HEK293T (cell line): ENCODE measurements around the gene UBE2K.
"Not testable (repeated sequence)": the region's sequence is repeated elsewhere in the genome, so short reads cannot be mapped to it uniquely, and the experiment has no call there.

Source experiments
- CTCF ChIA-PET: fragments of 350-600 bp; formaldehyde crosslinking; extraction: SDS; loops from one replicate; lab custom pipeline; 2021; ENCODE audit warnings: antibody characterized with exemption, inconsistent platforms; lab: Yijun Ruan, JAX
- POLR2A ChIA-PET: fragments of 350-600 bp; formaldehyde crosslinking; extraction: SDS; loops from one replicate; lab custom pipeline; 2020; ENCODE audit warnings: antibody characterized with exemption, inconsistent platforms; lab: Yijun Ruan, JAX
- DNase-seq: peaks from one replicate; pipeline ENCODE4 v3.0.0; 2012; ENCODE audit warnings: mixed read lengths; ENCODE audit errors: extremely low spot score
- ARNT ChIP-seq: fragments of 450-650 bp; IDR thresholded peaks from 2 replicates; pipeline ENCODE4 v1.6.1; 2017; ENCODE audit warnings: mild to moderate bottlenecking
- BHLHE40 ChIP-seq: fragments of 450-650 bp; IDR thresholded peaks from 2 replicates; pipeline ENCODE4 v1.6.1; 2016; ENCODE audit warnings: mild to moderate bottlenecking, moderate library complexity, borderline replicate concordance
- CTBP1 ChIP-seq: fragments of 450-650 bp; IDR thresholded peaks from 2 replicates; pipeline ENCODE4 v1.6.1; 2016; ENCODE audit warnings: borderline replicate concordance
- ELF4 ChIP-seq: fragments of 450-650 bp; IDR thresholded peaks from 2 replicates; pipeline ENCODE4 v1.6.1; 2017; ENCODE audit warnings: antibody characterized with exemption
- FOXA1 ChIP-seq: fragments of 450-650 bp; IDR thresholded peaks from 2 replicates; pipeline ENCODE4 v1.6.1; 2016; ENCODE audit warnings: mild to moderate bottlenecking
- FOXK2 ChIP-seq: fragments of 450-650 bp; IDR thresholded peaks from 2 replicates; pipeline ENCODE4 v1.6.1; 2016; ENCODE audit warnings: mild to moderate bottlenecking
- FOXM1 ChIP-seq: fragments of 450-650 bp; IDR thresholded peaks from 2 replicates; pipeline ENCODE4 v1.6.1; 2017; ENCODE audit warnings: mild to moderate bottlenecking, borderline replicate concordance
- HDGF ChIP-seq: fragments of 450-650 bp; IDR thresholded peaks from 2 replicates; pipeline ENCODE4 v1.6.1; 2017; ENCODE audit warnings: antibody characterized with exemption, borderline replicate concordance
- L3MBTL2 ChIP-seq: fragments of 450-650 bp; conservative IDR thresholded peaks from 2 replicates; pipeline ENCODE4 v1.6.1; 2016; ENCODE audit warnings: mild to moderate bottlenecking
- LEF1 ChIP-seq: fragments of 450-650 bp; IDR thresholded peaks from 2 replicates; pipeline ENCODE4 v1.6.1; 2017; ENCODE audit warnings: mild to moderate bottlenecking, borderline replicate concordance
- NFRKB ChIP-seq: fragments of 450-650 bp; IDR thresholded peaks from 2 replicates; pipeline ENCODE4 v1.6.1; 2016; ENCODE audit warnings: mild to moderate bottlenecking, moderate library complexity
- PKNOX1 ChIP-seq: fragments of 450-650 bp; IDR thresholded peaks from 2 replicates; pipeline ENCODE4 v1.6.1; 2016
- SP1 ChIP-seq: fragments of 450-650 bp; IDR thresholded peaks from 2 replicates; pipeline ENCODE4 v1.6.1; 2017
- SUZ12 ChIP-seq: fragments of 450-650 bp; IDR thresholded peaks from 2 replicates; pipeline ENCODE4 v1.6.1; 2016; ENCODE audit warnings: mild to moderate bottlenecking
- TARDBP ChIP-seq: fragments of 450-650 bp; IDR thresholded peaks from 2 replicates; pipeline ENCODE4 v1.6.1; 2016
- ZNF384 ChIP-seq: fragments of 450-650 bp; IDR thresholded peaks from 2 replicates; pipeline ENCODE4 v1.6.1; 2016

UBE2K gene

GRCh38 chr4:39716356-39716755 lies 18.4 kb downstream of the UBE2K start:
- no peak for DNase-seq
- TF ChIP-seq ELF4: no peak
- no peak for TF ChIP-seq SP1
- no peak for TF ChIP-seq FOXK2
- POLR2A ChIA-PET: no interaction called here
- CTCF ChIA-PET: interaction anchor here (0.5 to 0.6 kb wide), 2 partner anchors 19 to 1048 kb away, joined by 3 read pairs; partner anchors contain the start of gene UBE2K

- DNase-seq: not testable (repeated sequence)
Observed at GRCh38 chr4:39717743-39718142, 19.8 kb downstream of the UBE2K start.

GRCh38 chr4:39718366-39719323 lies 20.7 kb downstream of the UBE2K start:
- POLR2A ChIA-PET: interaction anchor here (1.6 kb wide), 1 partner anchor 21 kb away, joined by 4 read pairs; the partner anchor contains the start of gene UBE2K
- CTCF ChIA-PET: no interaction called here
- no peak for DNase-seq
- TF ChIP-seq ZNF384 (no peak), ARNT (no peak), ELF4 (no peak), BHLHE40 (no peak), FOXM1 (no peak), CTBP1 (no peak), TARDBP (no peak), SUZ12 (no peak), NFRKB (no peak), HDGF (no peak), L3MBTL2 (no peak), LEF1 (no peak), FOXA1 (no peak), PKNOX1 (no peak), FOXK2 (no peak), SP1 (no peak)

More at GRCh38 chr4:39717743-39718142, 19.8 kb downstream of the UBE2K start:
- ChIA-PET POLR2A (interaction anchor here (1.6 kb wide), 1 partner anchor 20 kb away, joined by 4 read pairs; the partner anchor contains the start of gene UBE2K), CTCF (interaction anchor here (0.6 kb wide), 1 partner anchor 118 kb away, joined by 3 read pairs; no protein-coding TSS in a partner anchor)

GRCh38 chr4:39719804-39720580 lies 22.1 kb downstream of the UBE2K start:
- ChIA-PET POLR2A (no interaction called here), CTCF (no interaction called here)
- no peak for DNase-seq
- no peak for TF ChIP-seq NFRKB
- no peak for TF ChIP-seq FOXM1
- no peak for TF ChIP-seq HDGF
- TF ChIP-seq FOXK2: no peak
- TF ChIP-seq ZNF384: no peak
- no peak for TF ChIP-seq FOXA1
- no peak for TF ChIP-seq CTBP1
- no peak for TF ChIP-seq TARDBP
- TF ChIP-seq SP1: no peak
- no peak for TF ChIP-seq L3MBTL2
- no peak for TF ChIP-seq LEF1
- TF ChIP-seq BHLHE40: no peak
- no peak for TF ChIP-seq ELF4

GRCh38 chr4:39721273-39721672 lies 23.3 kb downstream of the UBE2K start:
- DNase-seq: not testable (repeated sequence)
- POLR2A ChIA-PET: interaction anchor here (1.2 to 1.3 kb wide), 2 partner anchors 24 to 83 kb away, joined by 3 read pairs; no protein-coding TSS in a partner anchor
- CTCF ChIA-PET: interaction anchor here (0.6 kb wide), 1 partner anchor 24 kb away, joined by 4 read pairs; no protein-coding TSS in a partner anchor

- ChIA-PET POLR2A (interaction anchor here (1.2 to 1.3 kb wide), 2 partner anchors 24 to 84 kb away, joined by 3 read pairs; no protein-coding TSS in a partner anchor), CTCF (interaction anchor here (0.6 kb wide), 1 partner anchor 23 kb away, joined by 4 read pairs; no protein-coding TSS in a partner anchor)
- DNase-seq: no peak
- no peak for TF ChIP-seq SP1
- TF ChIP-seq ZNF384: no peak
- no peak for TF ChIP-seq HDGF
- TF ChIP-seq CTBP1: no peak
- TF ChIP-seq FOXK2: no peak
- no peak for TF ChIP-seq ARNT
- no peak for TF ChIP-seq TARDBP
- TF ChIP-seq NFRKB: no peak
- TF ChIP-seq SUZ12: no peak
- no peak for TF ChIP-seq LEF1
- no peak for TF ChIP-seq FOXA1
- no peak for TF ChIP-seq ELF4
- no peak for TF ChIP-seq FOXM1
- TF ChIP-seq PKNOX1: no peak
- no peak for TF ChIP-seq BHLHE40
- no peak for TF ChIP-seq L3MBTL2
Observed at GRCh38 chr4:39721788-39722187, 23.9 kb downstream of the UBE2K start.
